GM23248 (cell line): Measurements from ENCODE around the gene EID1. TPM values are rescaled to one million over a fixed set of nuclear protein-coding genes. Genes with fewer than 3 reads are reported as not detected.

Source experiments
- DNase-seq: peaks from one replicate; pipeline ENCODE4 v3.0.0-alpha.2; 2015
- H2AFZ ChIP-seq: fragments of 200-600 bp; sonication (generic); 2 replicates; pipeline ENCODE4 v1.6.1; 2016; ENCODE audit warnings: antibody characterized with exemption
- H3F3A ChIP-seq: fragments of 200-600 bp; sonication (generic); 2 replicates; pipeline ENCODE4 v1.6.1; 2016; ENCODE audit warnings: mild to moderate bottlenecking, antibody characterized with exemption, mixed run types; ENCODE audit not compliant: insufficient read depth
- H3K27ac ChIP-seq: fragments of 200-600 bp; sonication (generic); 2 replicates; pipeline ENCODE4 v1.5.1; 2016; ENCODE audit warnings: mild to moderate bottlenecking
- H3K27me3 ChIP-seq: fragments of 200-600 bp; sonication (generic); replicated peaks from 2 replicates; pipeline ENCODE4 v1.6.1; 2016; ENCODE audit warnings: mild to moderate bottlenecking; ENCODE audit not compliant: insufficient read depth
- H3K36me3 ChIP-seq: fragments of 200-600 bp; sonication (generic); 2 replicates; pipeline ENCODE4 v1.6.1; 2016; ENCODE audit warnings: low read depth, mild to moderate bottlenecking
- H3K4me1 ChIP-seq: fragments of 200-600 bp; sonication (generic); 2 replicates; pipeline ENCODE4 v1.6.1; 2016; ENCODE audit warnings: mild to moderate bottlenecking; ENCODE audit not compliant: insufficient read depth
- H3K4me2 ChIP-seq: fragments of 200-600 bp; sonication (generic); one replicate; pipeline ENCODE4 v1.6.1; 2016; ENCODE audit warnings: mild to moderate bottlenecking; ENCODE audit not compliant: unreplicated experiment
- H3K4me3 ChIP-seq: fragments of 200-600 bp; sonication (generic); 2 replicates; pipeline ENCODE4 v1.5.1; 2016; ENCODE audit warnings: mild to moderate bottlenecking
- H3K79me2 ChIP-seq: fragments of 200-600 bp; sonication (generic); 2 replicates; pipeline ENCODE4 v1.6.1; 2016; ENCODE audit warnings: mild to moderate bottlenecking; ENCODE audit not compliant: insufficient read depth
- H3K9ac ChIP-seq: fragments of 200-600 bp; sonication (generic); 2 replicates; pipeline ENCODE4 v1.6.1; 2016; ENCODE audit warnings: mild to moderate bottlenecking
- H3K9me2 ChIP-seq: fragments of 200-600 bp; sonication (generic); 2 replicates; pipeline ENCODE4 v1.6.1; 2016; ENCODE audit warnings: mixed run types, mild to moderate bottlenecking, moderate library complexity; ENCODE audit not compliant: insufficient read depth
- H3K9me3 ChIP-seq: fragments of 200-600 bp; sonication (generic); one replicate; pipeline ENCODE4 v1.6.1; 2017; ENCODE audit warnings: low read depth
- H4K20me1 ChIP-seq: fragments of 200-600 bp; sonication (generic); 2 replicates; pipeline ENCODE4 v1.6.0; 2016; ENCODE audit not compliant: insufficient read depth
- EZH2 ChIP-seq: fragments of 200-600 bp; sonication (generic); IDR thresholded peaks from 2 replicates; pipeline ENCODE4 v1.6.1; 2018; ENCODE audit warnings: antibody characterized with exemption, mild to moderate bottlenecking; ENCODE audit not compliant: insufficient read depth, poor library complexity, severe bottlenecking
- EZH2phosphoT487 ChIP-seq: fragments of 200-600 bp; sonication (generic); IDR thresholded peaks from 2 replicates; pipeline ENCODE4 v1.6.1; 2018; ENCODE audit warnings: antibody characterized with exemption, moderate library complexity, mild to moderate bottlenecking, low read depth; ENCODE audit not compliant: insufficient read depth
- WGBS, 2 experiments: methylation state at CpG; one replicate each; pipeline ENCODE4 v1.1.6; 2015 to 2017; ENCODE audit warnings: low lambda C conversion rate in 2 of 2, low coverage in 1 of 2; ENCODE audit errors: missing lambda C conversion rate in 2 of 2; 5-methylcytosine and 5-hydroxymethylcytosine counted together
- in situ Hi-C: fragments of 300-500 bp; cut with MboI; formaldehyde crosslinking; loops from 2 replicates; pipeline ENCODE4 v1.15.0; 2020
- polyA plus RNA-seq: library from polyadenylated mRNA; unstranded; fragments of >200 nt; fragmentation: Nextera tagmentation; extraction: Ambion mirVana; gene quantifications from 2 replicates; pipeline ENCODE4 v1.2.1, GENCODE V29; 2016
- total RNA-seq: library from RNA; depleted of rRNA; stranded (reverse); fragments of >200 nt; shearing (Covaris generic); gene quantifications from 2 replicates; pipeline ENCODE4 v1.2.3, GENCODE V29; 2014

The EID1 gene
- total and polyA plus RNA-seq, 2 experiments from 2014 or later, result 281 to 380 TPM

DNA sequence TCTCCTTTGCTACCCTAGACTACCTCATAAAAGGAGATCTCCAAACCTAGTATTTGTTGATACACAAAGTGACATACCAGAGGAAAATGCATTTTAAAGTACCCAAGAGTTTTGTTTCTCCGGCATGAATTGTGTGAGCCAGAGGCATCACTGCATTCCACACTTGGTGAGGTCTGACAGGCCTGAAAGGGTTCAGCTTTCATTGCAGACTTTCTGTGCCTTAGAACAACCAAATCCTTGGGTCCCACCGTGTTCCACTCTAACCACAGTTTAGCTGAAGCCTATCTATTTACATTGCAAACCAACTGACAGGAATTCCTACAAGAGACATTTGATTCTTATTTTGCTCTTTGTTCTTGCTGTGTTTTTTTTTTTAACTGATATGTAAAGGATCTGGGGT, 21.0 kb upstream of the EID1 start:
- peak; percentile 49 for DNase-seq

DNA sequence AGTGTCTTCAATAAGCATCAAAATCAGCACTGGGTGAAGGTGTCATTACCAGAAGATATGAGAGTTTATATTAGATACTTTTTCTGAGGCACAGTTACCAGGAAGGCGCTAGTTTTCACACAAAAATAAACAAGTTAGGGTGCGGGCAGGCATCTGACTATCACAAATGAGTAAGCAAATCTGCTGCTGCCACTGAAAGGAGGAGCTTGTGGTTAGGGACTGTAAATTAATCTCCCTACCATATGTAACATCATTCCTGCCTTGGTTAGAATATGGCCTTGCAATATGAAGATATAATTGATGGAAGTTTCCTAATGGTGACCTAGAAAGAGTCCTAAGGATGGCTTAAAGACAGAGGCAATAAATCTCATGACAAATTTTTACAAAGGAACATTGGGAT, 19.5 kb upstream of the EID1 start:
- Histone ChIP-seq H3K79me2 (no peaks in the 10 kb centered on the region), H2AFZ (peak overlapping the region; percentile 42; the same call in 1 of the 2 replicates), H3K27me3 (no peaks in the 10 kb centered on the region), H3K9ac (no peak overlapping the region), H4K20me1 (no peaks in the 10 kb centered on the region), H3K4me3 (no peak overlapping the region), H3K36me3 (no peaks in the 10 kb centered on the region), H3K27ac (peak overlapping the region; percentile 24; the same call in 1 of the 2 replicates), H3K9me3 (no peaks in the 10 kb centered on the region), H3F3A (peaks cover 42% of the 10 kb centered on the region), H3K9me2 (no peaks in the 10 kb centered on the region), H3K4me2 (peak overlapping the region; percentile 23), H3K4me1 (peaks cover 55% of the 10 kb centered on the region)
- TF ChIP-seq EZH2 (no peak), EZH2phosphoT487 (no peak)
- peak; percentile 70 for DNase-seq
- WGBS, 2 experiments, result 45 to 51% methylated on average over 2 of the region's 2 CpGs
- in situ Hi-C loops, result loop anchor here (25.0 kb wide), 2 partner anchors 554 to 1279 kb away; partner anchors contain the start of gene FGF7

More for the DNA sequence above, 21.0 kb upstream of the EID1 start:
- Histone ChIP-seq H3K9me3 (no peaks in the 10 kb centered on the region), H3K79me2 (no peaks in the 10 kb centered on the region), H3F3A (peaks cover 42% of the 10 kb centered on the region), H3K4me2 (peak overlapping the region; percentile 58), H4K20me1 (no peaks in the 10 kb centered on the region), H3K27me3 (no peaks in the 10 kb centered on the region), H3K27ac (peak overlapping the region; percentile 39), H3K36me3 (no peaks in the 10 kb centered on the region), H3K4me3 (no peak overlapping the region), H3K4me1 (peaks cover 50% of the 10 kb centered on the region), H2AFZ (peak overlapping the region; percentile 71), H3K9ac (peak overlapping the region; percentile 21), H3K9me2 (no peaks in the 10 kb centered on the region)
- 9 to 10% methylated on average over 2 of the region's 2 CpGs for WGBS, 2 experiments
- no peak for TF ChIP-seq EZH2phosphoT487
- no peak for TF ChIP-seq EZH2
- in situ Hi-C loops, result loop anchor here (25.0 kb wide), 2 partner anchors 555 to 1280 kb away; partner anchors contain the start of gene FGF7

- no peaks in the 10 kb centered on the region for H3K9me3 ChIP-seq
- H3K9me2 ChIP-seq, result no peaks in the 10 kb centered on the region
- H4K20me1 ChIP-seq, result no peaks in the 10 kb centered on the region
- H3K36me3 ChIP-seq, result no peaks in the 10 kb centered on the region
- peak overlapping the region; percentile 24; the same call in 1 of the 2 replicates for H3K27ac ChIP-seq
- no peaks in the 10 kb centered on the region for H3K27me3 ChIP-seq
- TF ChIP-seq EZH2phosphoT487 (no peak), EZH2 (no peak)
- H3K79me2 ChIP-seq, result no peaks in the 10 kb centered on the region
- H3K4me3 ChIP-seq, result no peak overlapping the region
- 0 out of 2 replicates have a peak overlapping the region, but pooled peaks have one; percentile 13 for H2AFZ ChIP-seq
- peaks cover 55% of the 10 kb centered on the region for H3K4me1 ChIP-seq
- in situ Hi-C loops, result loop anchor here (25.0 kb wide), 2 partner anchors 553 to 1278 kb away; partner anchors contain the start of gene FGF7
- peak overlapping the region; percentile 23 for H3K4me2 ChIP-seq
- DNase-seq, result peak; percentile 65
- no peak overlapping the region for H3K9ac ChIP-seq
- peaks cover 38% of the 10 kb centered on the region for H3F3A ChIP-seq
- 89 to 91% methylated on average over 2 of the region's 2 CpGs for WGBS, 2 experiments
These were observed 18.5 kb upstream of the EID1 start for GRCh38 chr15:48859426-48859825.

GRCh38 chr15:48861813-48862431, 16.0 kb upstream of the EID1 start:
- WGBS, 2 experiments, result 0 to 5% methylated on average over 1 of the region's 1 CpG
- H3K4me2 ChIP-seq, result no peak overlapping the region
- no peaks in the 10 kb centered on the region for H3K9me2 ChIP-seq
- peak overlapping the region; percentile 48 for H2AFZ ChIP-seq
- no peaks in the 10 kb centered on the region for H3K36me3 ChIP-seq
- H3K4me3 ChIP-seq, result no peak overlapping the region
- no peak overlapping the region for H3K27ac ChIP-seq
- DNase-seq, result peak; percentile 84
- no peaks in the 10 kb centered on the region for H4K20me1 ChIP-seq
- H3K9ac ChIP-seq, result no peak overlapping the region
- H3K4me1 ChIP-seq, result peaks cover 53% of the 10 kb centered on the region
- no peak for TF ChIP-seq EZH2
- no peaks in the 10 kb centered on the region for H3K27me3 ChIP-seq
- no peaks in the 10 kb centered on the region for H3K79me2 ChIP-seq
- H3K9me3 ChIP-seq, result no peaks in the 10 kb centered on the region
- in situ Hi-C loops, result loop anchor here (10.0 to 25.0 kb wide), 4 partner anchors 103 to 1275 kb away; partner anchors contain the start of genes FGF7 and SHC4
- peaks cover 38% of the 10 kb centered on the region for H3F3A ChIP-seq
